ENCODE measurements around the gene WWC2.

The WWC2 gene

GRCh38 chr4:183353557-183353956 lies 254.5 kb downstream of the WWC2 start:
- Histone ChIP-seq H4K91ac (ENCODE audit: low read length) (no peak overlapping the region), H3K9me3 (ENCODE audit: control insufficient read depth, low read length) (no peaks in the 10 kb centered on the region), H3K14ac (ENCODE audit: low read length in 2 of 2) (no peak overlapping the region), H3K27ac (ENCODE audit: low read length, poor library complexity, severe bottlenecking) (no peak overlapping the region), H4K8ac (ENCODE audit: low read length) (no peak overlapping the region), H3K4ac (ENCODE audit: low read depth in 1 of 2, low read length in 2 of 2) (no peak overlapping the region), H3K4me3 (ENCODE audit: insufficient read depth in 1 of 2, low read depth in 1 of 2, low read length in 2 of 2) (no peak overlapping the region), H2BK5ac (ENCODE audit: low read depth, low read length, poor library complexity, severe bottlenecking) (no peak overlapping the region), H3K4me1 (ENCODE audit: control insufficient read depth, insufficient read depth, low read depth, low read length) (peaks cover 3% of the 10 kb centered on the region), H3K9ac (ENCODE audit: low read length) (no peak overlapping the region), H3K4me2 (ENCODE audit: low read length, poor library complexity, severe bottlenecking) (no peak overlapping the region), H2BK12ac (ENCODE audit: low read length in 2 of 2) (no peak overlapping the region), H3K18ac (ENCODE audit: low read depth in 1 of 2, low read length in 2 of 2) (no peak overlapping the region), H2AK5ac (ENCODE audit: low read length, severe bottlenecking) (no peak overlapping the region), H2AFZ (ENCODE audit: low read depth, low read length) (no peak overlapping the region), H2BK120ac (ENCODE audit: low read depth, low read length) (no peak overlapping the region), H2BK15ac (ENCODE audit: low read depth, poor library complexity, severe bottlenecking) (no peak overlapping the region), H3K23ac (ENCODE audit: low read length in 2 of 2) (no peak overlapping the region), H3K27me3 (ENCODE audit: control insufficient read depth in 1 of 2, insufficient read depth in 1 of 2, low read length in 2 of 2) (peaks cover 0 to 28% of the 10 kb centered on the region in 2 experiments), H3K79me1 (replicated peaks; ENCODE audit: low read length, poor library complexity, severe bottlenecking) (no peaks in the 10 kb centered on the region), H3K36me3 (ENCODE audit: control insufficient read depth in 1 of 2, insufficient read depth in 2 of 2, low read depth in 1 of 2, low read length in 2 of 2) (no peaks in the 10 kb centered on the region)
- DNase-seq = no peak
- 94% methylated on average over 8 of the region's 8 CpGs for WGBS

GRCh38 chr4:183354219-183354618 lies 255.2 kb downstream of the WWC2 start:
- Histone ChIP-seq H3K4me3 (ENCODE audit: insufficient read depth in 1 of 2, low read depth in 1 of 2, low read length in 2 of 2) (no peak overlapping the region), H3K23ac (ENCODE audit: low read length in 2 of 2) (no peak overlapping the region), H3K4ac (ENCODE audit: low read depth in 1 of 2, low read length in 2 of 2) (no peak overlapping the region), H2BK120ac (ENCODE audit: low read depth, low read length) (no peak overlapping the region), H3K27ac (ENCODE audit: low read length, poor library complexity, severe bottlenecking) (no peak overlapping the region), H2BK5ac (ENCODE audit: low read depth, low read length, poor library complexity, severe bottlenecking) (no peak overlapping the region), H3K4me1 (ENCODE audit: control insufficient read depth, insufficient read depth, low read depth, low read length) (no peaks in the 10 kb centered on the region), H3K36me3 (ENCODE audit: control insufficient read depth in 1 of 2, insufficient read depth in 2 of 2, low read depth in 1 of 2, low read length in 2 of 2) (no peaks in the 10 kb centered on the region), H3K4me2 (ENCODE audit: low read length, poor library complexity, severe bottlenecking) (no peak overlapping the region), H2AK5ac (ENCODE audit: low read length, severe bottlenecking) (no peak overlapping the region), H3K18ac (ENCODE audit: low read depth in 1 of 2, low read length in 2 of 2) (no peak overlapping the region), H3K9ac (ENCODE audit: low read length) (no peak overlapping the region), H2BK12ac (ENCODE audit: low read length in 2 of 2) (no peak overlapping the region), H3K14ac (ENCODE audit: low read length in 2 of 2) (no peak overlapping the region), H3K9me3 (ENCODE audit: control insufficient read depth, low read length) (no peaks in the 10 kb centered on the region), H3K79me1 (replicated peaks; ENCODE audit: low read length, poor library complexity, severe bottlenecking) (no peaks in the 10 kb centered on the region), H4K91ac (ENCODE audit: low read length) (no peak overlapping the region), H4K8ac (ENCODE audit: low read length) (no peak overlapping the region), H2BK15ac (ENCODE audit: low read depth, poor library complexity, severe bottlenecking) (no peak overlapping the region), H3K27me3 (ENCODE audit: control insufficient read depth in 1 of 2, insufficient read depth in 1 of 2, low read length in 2 of 2) (peaks cover 0 to 28% of the 10 kb centered on the region in 2 experiments), H2AFZ (ENCODE audit: low read depth, low read length) (no peak overlapping the region)
- DNase-seq = no peak
- WGBS = 88% methylated on average over 9 of the region's 9 CpGs

GRCh38 chr4:183355405-183355804 lies 256.3 kb downstream of the WWC2 start:
- Histone ChIP-seq H3K27ac (ENCODE audit: low read length, poor library complexity, severe bottlenecking) (no peak overlapping the region), H3K9me3 (ENCODE audit: control insufficient read depth, low read length) (no peaks in the 10 kb centered on the region), H2AFZ (ENCODE audit: low read depth, low read length) (no peak overlapping the region), H2BK120ac (ENCODE audit: low read depth, low read length) (no peak overlapping the region), H3K4me3 (ENCODE audit: insufficient read depth in 1 of 2, low read depth in 1 of 2, low read length in 2 of 2) (no peak overlapping the region), H3K27me3 (ENCODE audit: control insufficient read depth in 1 of 2, insufficient read depth in 1 of 2, low read length in 2 of 2) (peaks cover 0 to 28% of the 10 kb centered on the region in 2 experiments), H3K18ac (ENCODE audit: low read depth in 1 of 2, low read length in 2 of 2) (no peak overlapping the region), H3K36me3 (ENCODE audit: control insufficient read depth in 1 of 2, insufficient read depth in 2 of 2, low read depth in 1 of 2, low read length in 2 of 2) (no peaks in the 10 kb centered on the region), H3K79me1 (replicated peaks; ENCODE audit: low read length, poor library complexity, severe bottlenecking) (no peaks in the 10 kb centered on the region), H3K4me2 (ENCODE audit: low read length, poor library complexity, severe bottlenecking) (no peak overlapping the region), H4K91ac (ENCODE audit: low read length) (no peak overlapping the region), H2BK5ac (ENCODE audit: low read depth, low read length, poor library complexity, severe bottlenecking) (no peak overlapping the region), H3K9ac (ENCODE audit: low read length) (no peak overlapping the region), H3K14ac (ENCODE audit: low read length in 2 of 2) (no peak overlapping the region), H2BK15ac (ENCODE audit: low read depth, poor library complexity, severe bottlenecking) (no peak overlapping the region), H3K23ac (ENCODE audit: low read length in 2 of 2) (no peak overlapping the region), H2AK5ac (ENCODE audit: low read length, severe bottlenecking) (no peak overlapping the region), H3K4ac (ENCODE audit: low read depth in 1 of 2, low read length in 2 of 2) (no peak overlapping the region), H3K4me1 (ENCODE audit: control insufficient read depth, insufficient read depth, low read depth, low read length) (no peaks in the 10 kb centered on the region), H2BK12ac (ENCODE audit: low read length in 2 of 2) (no peak overlapping the region), H4K8ac (ENCODE audit: low read length) (no peak overlapping the region)
- peak; percentile 72 for DNase-seq
- WGBS = 52% methylated on average over 4 of the region's 4 CpGs

- Histone ChIP-seq H3K18ac (ENCODE audit: low read depth in 1 of 2, low read length in 2 of 2) (peak overlapping the region in 1 of 2 experiments; percentile 1), H3K4ac (ENCODE audit: low read depth in 1 of 2, low read length in 2 of 2) (no peak overlapping the region), H2BK5ac (ENCODE audit: low read depth, low read length, poor library complexity, severe bottlenecking) (no peak overlapping the region), H3K27me3 (ENCODE audit: control insufficient read depth in 1 of 2, insufficient read depth in 1 of 2, low read length in 2 of 2) (peaks cover 0 to 24% of the 10 kb centered on the region in 2 experiments), H3K23ac (ENCODE audit: low read length in 2 of 2) (no peak overlapping the region), H3K9me3 (ENCODE audit: control insufficient read depth, low read length) (no peaks in the 10 kb centered on the region), H3K4me3 (ENCODE audit: insufficient read depth in 1 of 2, low read depth in 1 of 2, low read length in 2 of 2) (no peak overlapping the region), H2BK12ac (ENCODE audit: low read length in 2 of 2) (no peak overlapping the region), H3K4me2 (ENCODE audit: low read length, poor library complexity, severe bottlenecking) (no peak overlapping the region), H2BK120ac (ENCODE audit: low read depth, low read length) (no peak overlapping the region), H3K36me3 (ENCODE audit: control insufficient read depth in 1 of 2, insufficient read depth in 2 of 2, low read depth in 1 of 2, low read length in 2 of 2) (no peaks in the 10 kb centered on the region), H3K4me1 (ENCODE audit: control insufficient read depth, insufficient read depth, low read depth, low read length) (no peaks in the 10 kb centered on the region), H4K91ac (ENCODE audit: low read length) (no peak overlapping the region), H2AFZ (ENCODE audit: low read depth, low read length) (no peak overlapping the region), H4K8ac (ENCODE audit: low read length) (peak overlapping the region; percentile 57), H3K79me1 (replicated peaks; ENCODE audit: low read length, poor library complexity, severe bottlenecking) (no peaks in the 10 kb centered on the region), H3K14ac (ENCODE audit: low read length in 2 of 2) (peak overlapping the region in 1 of 2 experiments; percentile 0), H2BK15ac (ENCODE audit: low read depth, poor library complexity, severe bottlenecking) (no peak overlapping the region), H3K9ac (ENCODE audit: low read length) (no peak overlapping the region), H3K27ac (ENCODE audit: low read length, poor library complexity, severe bottlenecking) (no peak overlapping the region), H2AK5ac (ENCODE audit: low read length, severe bottlenecking) (no peak overlapping the region)
- 90% methylated on average over 20 of the region's 20 CpGs for WGBS
- no peak for DNase-seq
Measured at GRCh38 chr4:183356173-183356830, 257.2 kb downstream of the WWC2 start.

All from mesenchymal stem cell (in vitro differentiated cells and primary cell).